ENCODE results near the gene LNPEP.

- TF ChIP-seq CTCF (conservative IDR thresholded peaks at IDR 0.05; ENCODE audit: low read depth, low read length) (no peak), MAFK (IDR thresholded peaks at IDR 0.05; ENCODE audit: low read depth, low read length) (no peak), POLR2A (IDR thresholded peaks at IDR 0.05; ENCODE audit: low read depth, low read length) (no peak), SMC3 (IDR thresholded peaks at IDR 0.05; ENCODE audit: low read depth, low read length) (no peak), USF2 (IDR thresholded peaks at IDR 0.05; ENCODE audit: low read depth, low read length) (no peak), FOS (IDR thresholded peaks at IDR 0.05; ENCODE audit: low read depth, low read length) (no peak), MXI1 (IDR thresholded peaks at IDR 0.05; ENCODE audit: borderline replicate concordance, low read depth, low read length) (no peak), CEBPB (IDR thresholded peaks at IDR 0.05; ENCODE audit: low read depth, low read length) (no peak), RFX5 (IDR thresholded peaks at IDR 0.05; ENCODE audit: low read depth, low read length) (no peak), RAD21 (IDR thresholded peaks at IDR 0.05; ENCODE audit: low read length) (no peak)
Measured at GRCh38 chr5:97006454-97007060, 70.7 kb downstream of the LNPEP start.
